Measurements from ENCODE around the gene CLTB. TPM values are rescaled to one million over a fixed set of nuclear protein-coding genes. Genes with fewer than 3 reads are reported as not detected.

CLTB gene
- total and polyA plus RNA-seq, 10 of the 15 experiments (the other 5 are each of a cell fraction or from before 2014, with no cell fraction given): 1.6 to 52.8 (median 36.9) TPM

DNA sequence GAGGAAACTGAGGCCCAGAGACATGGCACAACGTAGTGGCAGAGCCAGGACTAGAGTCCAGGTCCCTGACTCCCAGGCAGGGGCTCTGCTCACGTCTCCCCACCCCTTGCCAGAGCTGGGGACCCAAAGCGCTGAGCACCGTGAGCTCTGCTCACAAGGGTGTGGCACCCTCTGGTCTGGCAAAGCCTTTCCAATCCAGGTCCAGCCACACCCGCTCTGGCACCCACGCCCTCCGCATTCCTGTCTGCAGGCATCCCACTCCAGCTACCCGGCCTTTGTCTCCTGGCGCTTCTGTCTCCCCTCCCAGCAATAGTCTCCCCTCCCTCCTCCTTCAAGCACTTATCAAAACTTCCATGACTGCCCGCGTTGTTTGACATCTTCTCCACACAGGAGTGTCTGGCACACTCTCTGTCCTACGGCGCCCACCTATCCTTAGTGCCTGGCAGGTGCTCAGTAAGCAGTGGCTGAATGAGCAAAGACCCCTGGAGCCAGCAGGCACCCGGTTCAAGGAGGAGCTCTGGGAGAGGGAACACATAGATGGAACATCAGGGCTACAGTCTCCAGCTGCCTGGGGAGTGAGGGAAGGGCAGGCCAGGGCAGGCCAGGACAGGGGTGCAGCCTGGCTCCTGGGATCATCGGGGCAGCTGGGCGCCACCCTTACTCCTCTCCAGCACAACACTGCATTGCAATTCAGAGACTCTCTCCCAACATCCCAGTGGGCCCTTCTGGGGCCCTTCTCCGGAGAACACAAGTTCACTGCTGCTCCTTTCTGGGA is 15.8 kb downstream of the CLTB start:
- 88% methylated on average over 17 of the region's 17 CpGs for WGBS (ENCODE audit: insufficient coverage, insufficient replicate concordance, low lambda C conversion rate, missing lambda C conversion rate)
- ChIA-PET SMC1A (ENCODE audit: uncharacterized antibody, unreplicated experiment) (no interaction called here), RAD21 (ENCODE audit: unreplicated experiment) (no interaction called here), CTCF (no interaction called here), POLR2A (no interaction called here)
- H4K20me1 ChIP-seq (ENCODE audit: control insufficient read depth, insufficient read depth): no peaks in the 10 kb centered on the region
- TF ChIP-seq FOXK2 (IDR thresholded peaks at IDR 0.05): no peak
- TF ChIP-seq MTA2 (IDR thresholded peaks at IDR 0.05; ENCODE audit: low read depth): no peak
- TF ChIP-seq, protein P1, sequence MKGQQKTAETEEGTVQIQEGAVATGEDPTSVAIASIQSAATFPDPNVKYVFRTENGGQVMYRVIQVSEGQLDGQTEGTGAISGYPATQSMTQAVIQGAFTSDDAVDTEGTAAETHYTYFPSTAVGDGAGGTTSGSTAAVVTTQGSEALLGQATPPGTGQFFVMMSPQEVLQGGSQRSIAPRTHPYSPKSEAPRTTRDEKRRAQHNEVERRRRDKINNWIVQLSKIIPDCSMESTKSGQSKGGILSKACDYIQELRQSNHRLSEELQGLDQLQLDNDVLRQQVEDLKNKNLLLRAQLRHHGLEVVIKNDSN (IDR thresholded peaks at IDR 0.05; ENCODE audit: borderline replicate concordance, extremely low read length, insufficient read depth, low read depth, low read length): no peak
- TF ChIP-seq, protein P2, sequence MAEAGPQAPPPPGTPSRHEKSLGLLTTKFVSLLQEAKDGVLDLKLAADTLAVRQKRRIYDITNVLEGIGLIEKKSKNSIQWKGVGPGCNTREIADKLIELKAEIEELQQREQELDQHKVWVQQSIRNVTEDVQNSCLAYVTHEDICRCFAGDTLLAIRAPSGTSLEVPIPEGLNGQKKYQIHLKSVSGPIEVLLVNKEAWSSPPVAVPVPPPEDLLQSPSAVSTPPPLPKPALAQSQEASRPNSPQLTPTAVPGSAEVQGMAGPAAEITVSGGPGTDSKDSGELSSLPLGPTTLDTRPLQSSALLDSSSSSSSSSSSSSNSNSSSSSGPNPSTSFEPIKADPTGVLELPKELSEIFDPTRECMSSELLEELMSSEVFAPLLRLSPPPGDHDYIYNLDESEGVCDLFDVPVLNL (IDR thresholded peaks at IDR 0.05; ENCODE audit: low read depth, low read length): no peak
- TF ChIP-seq ZNF24 (IDR thresholded peaks at IDR 0.05): no peak
- TF ChIP-seq, protein P3, sequence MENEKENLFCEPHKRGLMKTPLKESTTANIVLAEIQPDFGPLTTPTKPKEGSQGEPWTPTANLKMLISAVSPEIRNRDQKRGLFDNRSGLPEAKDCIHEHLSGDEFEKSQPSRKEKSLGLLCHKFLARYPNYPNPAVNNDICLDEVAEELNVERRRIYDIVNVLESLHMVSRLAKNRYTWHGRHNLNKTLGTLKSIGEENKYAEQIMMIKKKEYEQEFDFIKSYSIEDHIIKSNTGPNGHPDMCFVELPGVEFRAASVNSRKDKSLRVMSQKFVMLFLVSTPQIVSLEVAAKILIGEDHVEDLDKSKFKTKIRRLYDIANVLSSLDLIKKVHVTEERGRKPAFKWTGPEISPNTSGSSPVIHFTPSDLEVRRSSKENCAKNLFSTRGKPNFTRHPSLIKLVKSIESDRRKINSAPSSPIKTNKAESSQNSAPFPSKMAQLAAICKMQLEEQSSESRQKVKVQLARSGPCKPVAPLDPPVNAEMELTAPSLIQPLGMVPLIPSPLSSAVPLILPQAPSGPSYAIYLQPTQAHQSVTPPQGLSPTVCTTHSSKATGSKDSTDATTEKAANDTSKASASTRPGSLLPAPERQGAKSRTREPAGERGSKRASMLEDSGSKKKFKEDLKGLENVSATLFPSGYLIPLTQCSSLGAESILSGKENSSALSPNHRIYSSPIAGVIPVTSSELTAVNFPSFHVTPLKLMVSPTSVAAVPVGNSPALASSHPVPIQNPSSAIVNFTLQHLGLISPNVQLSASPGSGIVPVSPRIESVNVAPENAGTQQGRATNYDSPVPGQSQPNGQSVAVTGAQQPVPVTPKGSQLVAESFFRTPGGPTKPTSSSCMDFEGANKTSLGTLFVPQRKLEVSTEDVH (IDR thresholded peaks at IDR 0.05; ENCODE audit: low read depth, partially characterized antibody): no peak
- no peak for TF ChIP-seq RCOR1 (conservative IDR thresholded peaks at IDR 0.05; ENCODE audit: low read depth, low read length)
- TF ChIP-seq ZBED1 (IDR thresholded peaks at IDR 0.05; ENCODE audit: borderline replicate concordance): no peak
- TF ChIP-seq JUND (IDR thresholded peaks at IDR 0.05; ENCODE audit: low read depth, low read length): no peak
- no peak for TF ChIP-seq HDAC2 (IDR thresholded peaks at IDR 0.05)
- TF ChIP-seq SP1 (IDR thresholded peaks at IDR 0.05; ENCODE audit: low read depth, low read length): no peak
- no peak for TF ChIP-seq SREBF1 (IDR thresholded peaks at IDR 0.05; ENCODE audit: low read length)
- no peak for TF ChIP-seq TCF3 (IDR thresholded peaks at IDR 0.05; ENCODE audit: borderline replicate concordance, insufficient read depth, low read depth, low read length)
- TF ChIP-seq BACH1 (IDR thresholded peaks at IDR 0.05; ENCODE audit: borderline replicate concordance): no peak
- no peak for TF ChIP-seq TARDBP (IDR thresholded peaks at IDR 0.05; ENCODE audit: borderline replicate concordance)
- TF ChIP-seq NBN (IDR thresholded peaks at IDR 0.05): no peak
- no peak for TF ChIP-seq YY1 (IDR thresholded peaks at IDR 0.05; ENCODE audit: low read depth, low read length)
- no peak for TF ChIP-seq NRF1 (conservative IDR thresholded peaks at IDR 0.05; ENCODE audit: low read depth, low read length)
- no peaks in the 10 kb centered on the region for H3K4me1 ChIP-seq (ENCODE audit: control insufficient read depth, insufficient read depth, low read length)
- no peak overlapping the region for H3K4me2 ChIP-seq (ENCODE audit: control insufficient read depth, insufficient read depth)
- no peaks in the 10 kb centered on the region for H3K27me3 ChIP-seq (replicated peaks in 1 of 2; ENCODE audit: control insufficient read depth in 2 of 2, insufficient read depth in 2 of 2, low read length in 1 of 2)
- FAIRE-seq: no peak
- no peaks in the 10 kb centered on the region for H3K79me2 ChIP-seq (ENCODE audit: control insufficient read depth, insufficient read depth, low read length)
- BruUV-seq (replicated peaks): no TSS peak
- intact Hi-C loops (cut with micrococcal nuclease; ENCODE audit: unreplicated experiment): no loop called here
- in situ Hi-C loops (cut with MboI): no loop called here
- H2AFZ ChIP-seq (ENCODE audit: control insufficient read depth, low read depth, low read length): no peak overlapping the region
- DNase-seq (ENCODE audit: low read depth, low spot score): no peak
- H3K36me3 ChIP-seq (ENCODE audit: control insufficient read depth in 2 of 2, insufficient read depth in 2 of 2, low read length in 1 of 2): no peaks in the 10 kb centered on the region
- H3K4me3 ChIP-seq: no peak overlapping the region
- H3K9me3 ChIP-seq (replicated peaks; ENCODE audit: control insufficient read depth, insufficient read depth, low read length): no peaks in the 10 kb centered on the region
- no peak overlapping the region for H3K27ac ChIP-seq (ENCODE audit: control insufficient read depth, insufficient read depth)
- no peak for ATAC-seq
- H3K9ac ChIP-seq (ENCODE audit: control insufficient read depth, insufficient read depth, low read length): no peak overlapping the region

Data from GM12878 (cell line).